Esophagus muscularis mucosa (tissue), 4 donors: ENCODE results near the gene ZMYND11. TPM values are rescaled to one million over a fixed set of nuclear protein-coding genes. Genes with fewer than 3 reads are reported as not detected.

ENCODE experiments used
- DNase-seq: peaks from one replicate; pipeline ENCODE4 v3.0.0-alpha.2; 2017; ENCODE audit errors: extremely low spot score
- H3K27ac ChIP-seq, 4 donors: fragments of 200-600 bp; sonication (generic); replicated peaks in 1 of 4; 1 replicate in 3 of 4; 2 replicates in 1 of 4; pipeline ENCODE4 v1.5.1; 2016 to 2019; ENCODE audit warnings: mild to moderate bottlenecking in 1 of 4
- H3K27me3 ChIP-seq, 4 donors: fragments of 200-600 bp; sonication (generic); one replicate each; pipeline versions ENCODE4 v1.5.1 to v1.6.0; 2016 to 2019
- H3K36me3 ChIP-seq, 4 donors: fragments of 200-600 bp; sonication (generic); one replicate each; pipeline ENCODE4 v1.5.1; 2016 to 2019
- H3K4me1 ChIP-seq, 4 donors: fragments of 200-600 bp; sonication (generic); one replicate each; pipeline ENCODE4 v1.5.1; 2016 to 2019
- H3K4me3 ChIP-seq, 4 donors: fragments of 200-600 bp; sonication (generic); 1 replicate in 2 of 4; 2 replicates in 2 of 4; pipeline ENCODE4 v1.5.1; 2016 to 2019; ENCODE audit warnings: mild to moderate bottlenecking in 4 of 4, moderate library complexity in 1 of 4
- H3K9me3 ChIP-seq, 4 donors: fragments of 200-600 bp; sonication (generic); 1 replicate in 3 of 4; 2 replicates in 1 of 4; pipeline ENCODE4 v1.5.1; 2016 to 2019
- CTCF ChIP-seq, 3 experiments: fragments of 200-600 bp in 2 of 3; fragments of 450-650 bp in 1 of 3; sonication (generic) in 2 of 3; IDR thresholded peaks; one replicate each; pipeline ENCODE4 v1.5.1; 2017 to 2019; ENCODE audit warnings: antibody characterized with exemption in 3 of 3, mild to moderate bottlenecking in 2 of 3, moderate library complexity in 1 of 3
- EP300 ChIP-seq: sonication (generic); formaldehyde crosslinking; IDR thresholded peaks from one replicate; pipeline ENCODE4 v1.6.1; 2017; ENCODE audit warnings: antibody characterized with exemption
- POLR2A ChIP-seq: fragments of 450-650 bp; IDR thresholded peaks from one replicate; pipeline ENCODE4 v1.6.1; 2017; ENCODE audit warnings: antibody characterized with exemption, moderate library complexity, mild to moderate bottlenecking, low read depth
- POLR2AphosphoS5 ChIP-seq, 2 donors: sonication (generic); formaldehyde crosslinking; IDR thresholded peaks; one replicate each; pipeline ENCODE4 v1.6.1; 2017; ENCODE audit warnings: antibody characterized with exemption in 2 of 2
- WGBS: methylation state at CpG from one replicate; pipeline ENCODE4 v1.1.5; 2018; 5-methylcytosine and 5-hydroxymethylcytosine counted together
- intact Hi-C: fragments of 100-400 bp; cut with DNase I; formaldehyde crosslinking; loops from one replicate; pipeline ENCODE4 v1.15.1; 2023
- total RNA-seq, 4 donors: library from RNA; depleted of rRNA; stranded (reverse); fragments of >200 nt; gene quantifications; one replicate each; pipeline versions ENCODE4 v1.1.0 to v1.2.1, GENCODE V29; 2016

The ZMYND11 gene
- total RNA-seq, 4 donors from 2014 or later: 132 to 145 (median 139) TPM

- no peak for DNase-seq
- H3K36me3 ChIP-seq: no peaks in the 10 kb centered on the region
- H3K4me3 ChIP-seq: no peak overlapping the region
- H3K9me3 ChIP-seq: no peaks in the 10 kb centered on the region
- WGBS: 23% methylated on average over 4 of the region's 4 CpGs
- intact Hi-C loops: loop anchor here (5.0 kb wide), 1 partner anchor 87 kb away; no protein-coding TSS in a partner anchor
- no peaks in the 10 kb centered on the region for H3K27me3 ChIP-seq
- TF ChIP-seq POLR2AphosphoS5 (IDR thresholded peaks at IDR 0.05) (no peak), CTCF (IDR thresholded peaks at IDR 0.05) (no peak), POLR2A (no peak), EP300 (no peak)
- no peak overlapping the region for H3K27ac ChIP-seq
- peaks cover 13 to 38% (median 32%) of the 10 kb centered on the region in 4 donors for H3K4me1 ChIP-seq
Observed at GRCh38 chr10:129810-130209, 5.4 kb upstream of the ZMYND11 start.

GRCh38 chr10:132946-133898 is 2.0 kb upstream of the ZMYND11 start:
- TF ChIP-seq CTCF (IDR thresholded peaks at IDR 0.05) (no peak), POLR2AphosphoS5 (IDR thresholded peaks at IDR 0.05) (peak in 1 of 2 donors; percentile 62), EP300 (no peak), POLR2A (no peak)
- WGBS: 49% methylated on average over 10 of the region's 10 CpGs
- Histone ChIP-seq H3K27ac (peak overlapping the region; percentile 98 to 100 (median 99)), H3K4me1 (peaks cover 22 to 58% (median 52%) of the 10 kb centered on the region in 4 donors), H3K4me3 (peak overlapping the region in 3 of 4 donors; percentile 66 to 91 (median 91)), H3K27me3 (no peaks in the 10 kb centered on the region), H3K36me3 (no peaks in the 10 kb centered on the region), H3K9me3 (no peaks in the 10 kb centered on the region)
- intact Hi-C loops: no loop called here
- DNase-seq: no peak

- Histone ChIP-seq H3K4me3 (peak overlapping the region; percentile 66 to 91 (median 88)), H3K27ac (peak overlapping the region; percentile 98 to 100 (median 99)), H3K27me3 (no peaks in the 10 kb centered on the region), H3K4me1 (peaks cover 24 to 63% (median 59%) of the 10 kb centered on the region in 4 donors), H3K9me3 (no peaks in the 10 kb centered on the region), H3K36me3 (no peaks in the 10 kb centered on the region)
- TF ChIP-seq POLR2AphosphoS5 (IDR thresholded peaks at IDR 0.05): no peak
- no peak for TF ChIP-seq POLR2A
- peak in 2 of 3 experiments; percentile 11 to 38 for TF ChIP-seq CTCF (IDR thresholded peaks at IDR 0.05)
- no peak for DNase-seq
- WGBS: under 1% methylated on average over 33 of the region's 84 CpGs
- intact Hi-C loops: no loop called here
Observed at GRCh38 chr10:134247-135131, 766 bp upstream of the ZMYND11 start.

GRCh38 chr10:135601-136464 is 578 bp downstream of the ZMYND11 start:
- H3K4me3 ChIP-seq: peak overlapping the region; percentile 66 to 91 (median 88)
- TF ChIP-seq CTCF (IDR thresholded peaks at IDR 0.05) (no peak), EP300 (no peak), POLR2A (no peak), POLR2AphosphoS5 (IDR thresholded peaks at IDR 0.05) (peak in 1 of 2 donors; percentile 48)
- H3K36me3 ChIP-seq: no peaks in the 10 kb centered on the region
- WGBS: 0% methylated on average over 42 of the region's 112 CpGs
- intact Hi-C loops: no loop called here
- peaks cover 29 to 63% (median 60%) of the 10 kb centered on the region in 4 donors for H3K4me1 ChIP-seq
- no peaks in the 10 kb centered on the region for H3K27me3 ChIP-seq
- H3K9me3 ChIP-seq: no peaks in the 10 kb centered on the region
- DNase-seq: peak; percentile 92
- peak overlapping the region; percentile 98 to 100 (median 99) for H3K27ac ChIP-seq
